Calu3 (cell line): ENCODE measurements around the gene SMIM41. TPM values are rescaled to one million over a fixed set of nuclear protein-coding genes. Genes with fewer than 3 reads are reported as not detected.

Source experiments
- BruUV-seq: library from RNA; stranded (reverse); fragments of 400-500 nt; replicated peaks from 2 replicates; lab custom pipeline; 2021; lab: Mats Ljungman, UMichigan
- CTCF ChIA-PET: fragments of 300-600 bp; sonication (Branson Sonifier 250); formaldehyde crosslinking; loops from one replicate; lab custom pipeline; 2022; ENCODE audit warnings: antibody characterized with exemption; lab: Charles Lee
- DNase-seq: peaks from one replicate; pipeline ENCODE4 v3.0.0; 2022
- H3K27ac Mint-ChIP-seq: one replicate; pipeline ENCODE4 v1.8.0; 2022; ENCODE audit warnings: mixed read lengths; ENCODE audit not compliant: unreplicated experiment
- H3K27me3 Mint-ChIP-seq: one replicate; pipeline ENCODE4 v1.8.0; 2022; ENCODE audit warnings: mixed read lengths; ENCODE audit not compliant: unreplicated experiment
- H3K36me3 Mint-ChIP-seq: one replicate; pipeline ENCODE4 v1.8.0; 2022; ENCODE audit warnings: mild to moderate bottlenecking, moderate library complexity, mixed read lengths; ENCODE audit not compliant: insufficient read depth, unreplicated experiment
- H3K4me1 Mint-ChIP-seq: one replicate; pipeline ENCODE4 v1.8.0; 2022; ENCODE audit warnings: mild to moderate bottlenecking, low read depth, mixed read lengths; ENCODE audit not compliant: unreplicated experiment
- H3K4me3 Mint-ChIP-seq: one replicate; pipeline ENCODE4 v1.8.0; 2022; ENCODE audit warnings: mild to moderate bottlenecking, low read depth, moderate library complexity, mixed read lengths; ENCODE audit not compliant: unreplicated experiment
- H3K9me3 Mint-ChIP-seq: one replicate; pipeline ENCODE4 v1.8.0; 2022; ENCODE audit warnings: low read depth, mixed read lengths; ENCODE audit not compliant: unreplicated experiment
- CTCF ChIP-seq: fragments of 200-600 bp; IDR thresholded peaks from one replicate; pipeline ENCODE4 v1.8.0; 2022; ENCODE audit warnings: antibody characterized with exemption; ENCODE audit not compliant: unreplicated experiment
- intact Hi-C: fragments of 100-400 bp; cut with micrococcal nuclease; formaldehyde crosslinking; loops from one replicate; pipeline ENCODE4 v1.10.0; 2022; ENCODE audit not compliant: unreplicated experiment
- total RNA-seq: library from RNA; stranded (reverse); gene quantifications from 2 replicates; pipeline ENCODE4 v1.2.3, GENCODE V29; 2022

The SMIM41 gene
- total RNA-seq, 1 experiment from 2014 or later = not detected

DNA sequence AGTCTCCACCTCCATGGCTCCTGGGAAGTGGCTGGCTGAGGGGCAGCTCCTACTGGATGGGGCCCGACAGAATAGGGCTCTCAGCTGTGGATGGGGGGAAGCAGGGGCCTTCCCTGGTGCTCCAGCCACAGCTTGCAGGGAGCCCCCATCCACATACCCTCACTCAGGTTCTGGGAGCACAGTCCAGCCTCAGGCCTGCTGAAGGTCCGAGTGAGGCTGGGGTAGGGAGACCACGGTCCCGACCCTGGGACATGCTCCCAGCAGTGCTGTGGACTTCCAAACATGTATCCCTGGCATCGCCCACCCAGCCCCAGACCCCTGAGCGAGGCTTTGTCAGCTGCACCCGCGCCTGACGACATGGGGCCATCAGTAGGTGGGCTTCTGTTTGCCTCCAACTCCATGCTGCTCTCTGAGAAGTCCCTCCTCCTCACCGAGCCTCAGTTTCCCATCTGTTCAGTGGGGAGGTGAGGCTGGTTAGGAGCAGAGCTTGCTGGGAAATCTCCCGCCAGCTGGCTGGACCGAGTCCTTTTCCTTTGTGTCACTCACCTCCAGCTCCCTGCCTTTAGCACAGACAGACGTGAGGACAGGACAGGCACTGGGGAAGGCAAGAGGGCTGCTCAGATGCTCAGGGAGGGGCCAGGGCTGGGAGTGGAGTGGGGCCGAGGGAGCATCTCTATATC is 18.9 kb upstream of the SMIM41 start:
- H3K4me3 Mint-ChIP-seq = no peak overlapping the region
- no peak for DNase-seq
- H3K9me3 Mint-ChIP-seq = no peaks in the 10 kb centered on the region
- no peak for TF ChIP-seq CTCF
- no peak overlapping the region for H3K27ac Mint-ChIP-seq
- H3K27me3 Mint-ChIP-seq = no peaks in the 10 kb centered on the region
- no TSS peak for BruUV-seq
- no peaks in the 10 kb centered on the region for H3K4me1 Mint-ChIP-seq
- CTCF ChIA-PET = no interaction called here
- peaks cover 17% of the 10 kb centered on the region for H3K36me3 Mint-ChIP-seq
- intact Hi-C loops = no loop called here

GRCh38 chr12:52061470-52062166 is 17.9 kb upstream of the SMIM41 start:
- TF ChIP-seq CTCF = no peak
- Mint-ChIP-seq H3K4me3 (no peak overlapping the region), H3K9me3 (no peaks in the 10 kb centered on the region), H3K4me1 (no peaks in the 10 kb centered on the region), H3K27me3 (peaks cover 7% of the 10 kb centered on the region), H3K36me3 (peaks cover 15% of the 10 kb centered on the region), H3K27ac (no peak overlapping the region)
- DNase-seq = peak; percentile 62
- intact Hi-C loops = no loop called here
- CTCF ChIA-PET = no interaction called here
- no TSS peak for BruUV-seq

DNA sequence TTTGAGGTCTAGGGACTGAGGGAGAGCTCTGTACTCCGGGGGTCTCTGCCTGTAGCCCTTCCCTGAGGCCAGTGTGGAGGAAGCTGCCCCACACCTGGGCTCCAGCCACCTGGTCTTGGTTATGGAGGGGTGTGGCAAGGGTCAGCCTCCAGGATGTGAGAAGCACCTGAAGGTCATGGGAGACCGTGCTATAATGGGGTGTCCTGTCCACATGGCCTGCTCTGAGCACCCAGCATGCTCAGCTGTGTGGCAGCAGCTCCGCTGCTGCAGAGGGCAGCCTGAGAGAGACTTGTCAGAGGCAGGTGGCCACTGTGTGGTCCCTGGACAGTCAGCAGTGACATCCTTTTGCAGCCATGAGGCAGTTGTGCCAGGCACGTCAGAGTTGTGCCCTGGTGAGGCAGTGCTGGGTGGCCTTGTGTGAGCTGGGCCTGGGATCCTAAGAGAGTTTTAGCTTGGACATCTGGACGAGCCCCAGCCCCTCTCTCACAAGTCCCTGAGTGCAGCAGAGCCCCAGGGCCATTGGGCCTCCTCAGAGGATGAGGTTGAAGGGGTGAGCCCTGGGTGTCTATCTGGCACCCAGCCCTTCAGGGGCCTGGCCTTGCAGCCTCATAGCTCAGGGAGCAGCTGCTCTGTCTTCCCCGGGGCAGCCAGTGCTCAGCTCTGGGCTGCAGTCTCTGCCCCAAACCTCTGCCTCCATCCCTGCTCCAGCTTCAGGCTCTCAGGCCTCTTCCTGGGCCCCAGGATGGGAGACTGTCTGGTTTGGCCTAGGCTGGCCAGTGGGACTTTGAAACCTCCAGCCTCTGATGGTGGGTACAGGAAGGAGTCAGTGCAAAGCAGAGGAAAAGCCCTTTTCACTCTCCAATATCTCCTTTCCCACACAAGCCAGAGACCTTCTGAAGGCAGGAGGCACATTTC is 17.1 kb upstream of the SMIM41 start:
- Mint-ChIP-seq H3K4me3 (no peak overlapping the region), H3K9me3 (no peaks in the 10 kb centered on the region), H3K36me3 (peaks cover 11% of the 10 kb centered on the region), H3K27me3 (peaks cover 11% of the 10 kb centered on the region), H3K27ac (no peak overlapping the region), H3K4me1 (no peaks in the 10 kb centered on the region)
- intact Hi-C loops = no loop called here
- no peak for DNase-seq
- CTCF ChIA-PET = no interaction called here
- no TSS peak for BruUV-seq
- no peak for TF ChIP-seq CTCF

GRCh38 chr12:52063082-52063924 is 16.2 kb upstream of the SMIM41 start:
- no peak for TF ChIP-seq CTCF
- H3K36me3 Mint-ChIP-seq = peaks cover 9% of the 10 kb centered on the region
- no peak overlapping the region for H3K4me3 Mint-ChIP-seq
- no peaks in the 10 kb centered on the region for H3K4me1 Mint-ChIP-seq
- DNase-seq = no peak
- intact Hi-C loops = no loop called here
- H3K9me3 Mint-ChIP-seq = no peaks in the 10 kb centered on the region
- no TSS peak for BruUV-seq
- H3K27ac Mint-ChIP-seq = no peak overlapping the region
- peaks cover 11% of the 10 kb centered on the region for H3K27me3 Mint-ChIP-seq
- CTCF ChIA-PET = no interaction called here
